ENCODE measurements around the gene GREB1.

- TF ChIP-seq CTCF (conservative IDR thresholded peaks at IDR 0.05), result no peak
- no peak for TF ChIP-seq EZH2 (IDR thresholded peaks at IDR 0.05; ENCODE audit: low read depth)
Measured at GRCh38 chr2:11530864-11531465, 2.9 kb upstream of the GREB1 start.
